PFSK-1 (cell line): ENCODE data around the gene CEP120. TPM values are rescaled to one million over a fixed set of nuclear protein-coding genes. Genes with fewer than 3 reads are reported as not detected.

ENCODE experiments used
- FOXP2 ChIP-seq: optimal IDR thresholded peaks from 2 replicates; pipeline ENCODE3; 2011; ENCODE audit warnings: borderline replicate concordance, control low read depth, inconsistent platforms; ENCODE audit not compliant: insufficient read depth; ENCODE audit errors: extremely low read length, extremely low read depth
- POLR2AphosphoS5 ChIP-seq: IDR thresholded peaks from 2 replicates; pipeline ENCODE4 v1.6.1; 2012; ENCODE audit warnings: low read depth, mild to moderate bottlenecking, control low read depth, low read length, moderate library complexity
- REST ChIP-seq, 2 experiments: IDR thresholded peaks; 2 replicates each; pipeline versions ENCODE4 v1.6.1 to v1.8.0; 2011 to 2012; ENCODE audit warnings: low read depth in 2 of 2, low read length in 2 of 2, control low read depth in 1 of 2, inconsistent platforms in 1 of 2, mild to moderate bottlenecking in 1 of 2, moderate library complexity in 1 of 2; ENCODE audit not compliant: insufficient read depth in 1 of 2
- SIN3A ChIP-seq: IDR thresholded peaks from 2 replicates; pipeline ENCODE4 v1.6.1; 2012; ENCODE audit warnings: mild to moderate bottlenecking, low read length, moderate library complexity, borderline replicate concordance; ENCODE audit not compliant: insufficient read depth
- TAF1 ChIP-seq: IDR thresholded peaks from 2 replicates; pipeline ENCODE4 v1.6.1; 2012; ENCODE audit warnings: low read length, control low read depth, borderline replicate concordance; ENCODE audit not compliant: insufficient read depth
- polyA plus RNA-seq: library from polyadenylated mRNA; unstranded; fragments of >200 nt; gene quantifications from one replicate; pipeline ENCODE4 v1.2.1, GENCODE V29; 2012; ENCODE audit warnings: low read depth, missing spikeins; ENCODE audit not compliant: insufficient read length

The CEP120 gene
- 15.1 TPM for polyA plus RNA-seq

DNA sequence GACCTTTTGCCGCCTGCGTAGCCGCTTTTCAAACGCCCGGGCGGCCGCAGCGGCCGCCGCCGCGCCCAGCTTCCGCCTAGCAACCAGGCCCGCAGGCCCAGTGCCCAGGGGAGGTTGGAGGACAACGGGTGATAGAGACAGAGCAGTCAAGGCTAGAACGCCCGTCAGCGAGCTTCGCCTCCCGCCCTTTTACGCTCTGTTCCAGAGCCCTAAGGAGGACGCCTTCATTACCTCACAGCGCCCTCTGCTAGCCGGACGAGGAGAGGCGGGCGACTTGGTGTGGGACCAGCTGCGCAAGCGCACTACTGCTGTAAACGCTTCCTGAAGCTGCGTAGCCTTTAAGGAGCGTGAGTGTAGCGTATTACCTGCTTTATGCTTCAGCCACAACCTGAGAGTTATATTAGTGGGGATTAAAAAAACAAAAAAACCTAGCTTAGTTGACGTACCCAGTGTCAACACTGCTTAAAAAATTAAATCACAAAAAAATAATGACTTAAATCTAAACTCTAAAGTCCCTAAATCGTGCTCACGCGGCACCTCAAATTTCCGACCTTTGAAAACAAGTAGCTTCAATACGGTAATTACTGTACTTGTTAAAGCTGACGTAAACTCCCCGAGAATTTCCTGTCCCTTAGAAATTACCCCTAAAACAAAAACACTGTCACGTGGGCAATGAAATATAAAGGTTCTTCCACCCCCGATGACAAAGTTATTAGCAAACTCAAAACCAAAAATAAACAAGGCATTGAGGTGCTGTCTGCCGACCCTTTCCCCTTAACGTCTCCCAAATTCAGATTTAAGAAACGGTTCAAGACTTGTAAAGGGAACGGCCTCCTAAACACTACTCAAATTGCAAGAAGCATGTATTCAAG, at the start of gene CEP120:
Gene CEP120 (minus strand): TSS at position 126 of the 872 bp plus-strand sequence. CDS start 405 bp downstream, outside the sequence.
- TF ChIP-seq FOXP2, result peak; percentile 94
- TF ChIP-seq REST (IDR thresholded peaks at IDR 0.05; ENCODE audit: insufficient read depth in 1 of 2, low read depth in 2 of 2, low read length in 2 of 2), result no peak
- TF ChIP-seq TAF1, result peak; percentile 59; the same call in 1 of the 2 replicates
- TF ChIP-seq SIN3A, result peak; percentile 89; the same call in 1 of the 2 replicates
- peak; percentile 89 for TF ChIP-seq POLR2AphosphoS5

- TF ChIP-seq SIN3A (no peak), REST (IDR thresholded peaks at IDR 0.05; ENCODE audit: insufficient read depth in 1 of 2, low read depth in 2 of 2, low read length in 2 of 2) (no peak)
Observed at GRCh38 chr5:123472150-123472924, 49.1 kb upstream of the CEP120 start.

DNA sequence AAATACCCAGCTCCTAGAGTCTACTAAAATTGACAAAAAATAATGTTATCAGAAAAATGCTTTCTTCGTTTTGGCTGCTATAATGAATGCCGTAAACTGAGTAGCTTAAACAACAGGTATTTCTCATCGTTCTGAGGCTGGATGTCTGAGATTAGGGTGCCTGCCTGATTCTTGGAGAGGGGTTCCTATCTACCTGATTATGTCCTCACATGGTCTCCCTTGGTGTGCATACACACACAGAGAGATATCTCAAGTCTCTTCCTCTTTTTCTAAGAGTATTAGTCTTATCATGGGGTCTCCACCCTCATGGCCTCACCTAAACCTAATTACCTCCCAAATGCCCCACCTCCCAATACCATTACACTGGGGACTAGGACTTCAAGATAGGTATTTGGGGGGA, 48.2 kb upstream of the CEP120 start:
- no peak for TF ChIP-seq SIN3A
- no peak for TF ChIP-seq FOXP2
- no peak for TF ChIP-seq POLR2AphosphoS5
- no peak for TF ChIP-seq TAF1
- TF ChIP-seq REST (IDR thresholded peaks at IDR 0.05; ENCODE audit: insufficient read depth in 1 of 2, low read depth in 2 of 2, low read length in 2 of 2), result no peak

- TF ChIP-seq REST (IDR thresholded peaks at IDR 0.05; ENCODE audit: insufficient read depth in 1 of 2, low read depth in 2 of 2, low read length in 2 of 2) (no peak), FOXP2 (no peak), SIN3A (no peak), POLR2AphosphoS5 (no peak), TAF1 (no peak)
Observed at GRCh38 chr5:123460296-123460729, 37.1 kb upstream of the CEP120 start.
